ENCODE measurements around the gene PLEKHA4.

DNA sequence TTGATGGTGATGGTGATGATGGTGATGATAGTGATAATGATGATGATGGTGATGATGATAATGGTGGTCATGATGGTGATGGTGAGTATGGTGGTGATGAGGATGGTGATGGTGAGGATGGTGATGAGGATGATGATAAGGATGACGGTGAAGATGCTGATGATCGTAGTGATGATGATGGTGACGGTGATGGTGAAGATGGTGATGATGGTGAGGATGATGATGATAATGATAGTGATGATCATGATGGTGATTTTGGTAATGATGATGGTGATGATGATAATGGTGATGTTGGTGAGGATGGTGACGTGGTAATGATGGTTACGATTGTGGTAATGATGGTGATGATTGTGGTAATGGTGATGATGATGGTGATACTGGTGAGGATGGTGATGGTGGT lies 46.8 kb downstream of the PLEKHA4 start:
- TF ChIP-seq, protein P1, sequence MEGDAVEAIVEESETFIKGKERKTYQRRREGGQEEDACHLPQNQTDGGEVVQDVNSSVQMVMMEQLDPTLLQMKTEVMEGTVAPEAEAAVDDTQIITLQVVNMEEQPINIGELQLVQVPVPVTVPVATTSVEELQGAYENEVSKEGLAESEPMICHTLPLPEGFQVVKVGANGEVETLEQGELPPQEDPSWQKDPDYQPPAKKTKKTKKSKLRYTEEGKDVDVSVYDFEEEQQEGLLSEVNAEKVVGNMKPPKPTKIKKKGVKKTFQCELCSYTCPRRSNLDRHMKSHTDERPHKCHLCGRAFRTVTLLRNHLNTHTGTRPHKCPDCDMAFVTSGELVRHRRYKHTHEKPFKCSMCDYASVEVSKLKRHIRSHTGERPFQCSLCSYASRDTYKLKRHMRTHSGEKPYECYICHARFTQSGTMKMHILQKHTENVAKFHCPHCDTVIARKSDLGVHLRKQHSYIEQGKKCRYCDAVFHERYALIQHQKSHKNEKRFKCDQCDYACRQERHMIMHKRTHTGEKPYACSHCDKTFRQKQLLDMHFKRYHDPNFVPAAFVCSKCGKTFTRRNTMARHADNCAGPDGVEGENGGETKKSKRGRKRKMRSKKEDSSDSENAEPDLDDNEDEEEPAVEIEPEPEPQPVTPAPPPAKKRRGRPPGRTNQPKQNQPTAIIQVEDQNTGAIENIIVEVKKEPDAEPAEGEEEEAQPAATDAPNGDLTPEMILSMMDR (conservative IDR thresholded peaks at IDR 0.05 in 1 of 2, IDR thresholded peaks at IDR 0.05 in 1 of 2; ENCODE audit: extremely low read depth in 1 of 2, insufficient read depth in 1 of 2, low read depth in 1 of 2, low read length in 2 of 2): no peak
- TF ChIP-seq EZH2 (IDR thresholded peaks at IDR 0.05; ENCODE audit: borderline replicate concordance, low read length): no peak
